T-helper 2 cell (primary cell): Measurements from ENCODE around the gene AMZ1.
A peak's percentile ranks its signal among the peaks of the same experiment; 100 is the strongest.

Experiments
- DNase-seq, 5 experiments: peaks; one replicate each; pipeline versions ENCODE4 v3.0.0 to v3.0.0-alpha.2; 2012 to 2022
- total RNA-seq, 2 donors: gene quantifications; one replicate each; lab custom pipeline; 2026; lab: John Stamatoyannopoulos, UW

AMZ1 gene, protein sequence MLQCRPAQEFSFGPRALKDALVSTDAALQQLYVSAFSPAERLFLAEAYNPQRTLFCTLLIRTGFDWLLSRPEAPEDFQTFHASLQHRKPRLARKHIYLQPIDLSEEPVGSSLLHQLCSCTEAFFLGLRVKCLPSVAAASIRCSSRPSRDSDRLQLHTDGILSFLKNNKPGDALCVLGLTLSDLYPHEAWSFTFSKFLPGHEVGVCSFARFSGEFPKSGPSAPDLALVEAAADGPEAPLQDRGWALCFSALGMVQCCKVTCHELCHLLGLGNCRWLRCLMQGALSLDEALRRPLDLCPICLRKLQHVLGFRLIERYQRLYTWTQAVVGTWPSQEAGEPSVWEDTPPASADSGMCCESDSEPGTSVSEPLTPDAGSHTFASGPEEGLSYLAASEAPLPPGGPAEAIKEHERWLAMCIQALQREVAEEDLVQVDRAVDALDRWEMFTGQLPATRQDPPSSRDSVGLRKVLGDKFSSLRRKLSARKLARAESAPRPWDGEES
- total RNA-seq: 5.3 to 6.9 reads per million in 2 donors

DNA sequence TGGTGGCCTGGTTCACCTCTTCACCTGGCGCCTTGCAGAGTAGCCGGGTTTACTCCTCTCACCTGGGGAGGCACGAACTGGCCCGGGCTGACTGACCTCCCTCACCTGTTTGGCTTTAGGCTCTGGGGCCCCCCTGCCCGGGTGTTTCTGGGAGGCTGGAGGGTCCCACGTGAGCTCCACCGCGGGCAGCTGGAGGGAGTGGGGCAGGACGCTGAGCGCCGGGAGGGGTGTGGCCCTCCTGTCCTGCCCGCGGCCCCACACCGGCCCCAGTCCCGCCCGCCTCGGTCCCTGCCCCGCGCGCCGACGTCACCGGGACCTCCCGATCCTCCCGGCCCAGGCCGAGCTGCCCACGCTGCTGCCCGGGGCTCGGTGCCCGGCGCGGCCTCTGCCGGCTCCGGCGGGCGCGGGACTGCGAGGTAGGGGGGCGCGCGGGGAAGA is at the start of gene AMZ1:
TSS of gene AMZ1 (plus strand) at position 322 of the 438 bp plus-strand sequence. CDS start 12,250 bp downstream, outside the sequence.
- no peak for DNase-seq

DNA sequence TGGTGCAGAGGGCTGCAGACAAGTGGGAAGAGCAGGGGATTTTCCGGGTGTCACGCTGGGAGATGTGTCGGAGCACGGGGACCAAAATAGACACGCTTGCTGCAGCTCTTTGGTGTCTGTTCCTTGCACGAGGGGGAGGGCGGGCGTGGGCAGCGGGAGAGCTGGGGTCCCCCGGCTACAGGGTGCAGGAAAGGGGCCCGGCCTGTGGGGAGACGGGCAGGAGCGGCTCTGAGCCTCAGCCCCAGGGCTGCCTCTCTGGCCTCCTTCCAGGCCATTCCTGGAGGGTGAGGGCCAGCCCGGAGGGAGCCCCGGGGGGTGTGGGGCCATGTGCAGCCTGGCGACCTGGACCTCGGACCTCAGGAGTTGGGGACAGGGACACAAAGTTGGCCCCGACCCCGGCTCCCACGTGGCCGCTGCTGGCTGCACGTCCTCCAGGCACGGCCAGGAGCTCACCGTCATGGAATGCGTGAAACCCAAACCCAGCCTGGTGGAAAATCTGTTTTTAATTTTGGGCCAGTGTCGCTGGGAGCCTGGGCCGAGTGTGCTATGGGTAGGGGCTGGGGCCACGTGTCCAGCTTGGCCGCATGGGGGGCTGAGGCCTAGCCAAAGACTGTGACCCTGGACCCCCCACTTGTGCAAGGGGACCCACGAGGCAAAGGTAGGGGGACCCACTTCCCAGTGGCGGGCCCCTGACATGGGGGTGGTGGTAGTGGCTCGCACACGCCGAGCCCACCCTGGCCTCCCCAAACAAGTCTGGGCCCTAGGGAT is 49.6 kb upstream of the AMZ1 start:
- DNase-seq: no peak

DNA sequence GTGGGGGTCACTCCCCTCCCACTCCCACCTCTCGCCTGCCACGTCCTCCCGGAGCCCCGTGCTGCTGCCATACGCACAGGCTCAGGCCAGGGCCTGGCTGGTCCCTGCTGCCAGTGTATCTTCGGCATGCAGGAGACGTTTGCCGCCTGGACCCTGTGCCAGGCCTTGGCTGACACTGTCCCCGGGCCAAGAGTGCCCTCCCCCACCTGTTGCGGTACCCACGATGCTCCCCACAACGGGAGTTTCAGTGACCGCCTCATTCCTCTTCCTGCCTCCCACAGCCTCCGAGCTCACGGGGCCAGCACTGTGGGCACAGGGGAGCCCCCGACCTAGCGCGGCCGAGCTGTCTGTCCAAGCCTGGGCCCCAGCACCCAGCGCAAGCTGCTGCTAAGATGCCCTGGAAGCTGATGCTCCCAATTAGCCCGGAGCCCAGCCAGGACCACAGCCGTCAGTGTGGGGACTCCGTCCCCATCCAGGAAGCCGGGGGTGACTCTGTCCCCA is 48.8 kb upstream of the AMZ1 start:
- DNase-seq: no peak

DNA sequence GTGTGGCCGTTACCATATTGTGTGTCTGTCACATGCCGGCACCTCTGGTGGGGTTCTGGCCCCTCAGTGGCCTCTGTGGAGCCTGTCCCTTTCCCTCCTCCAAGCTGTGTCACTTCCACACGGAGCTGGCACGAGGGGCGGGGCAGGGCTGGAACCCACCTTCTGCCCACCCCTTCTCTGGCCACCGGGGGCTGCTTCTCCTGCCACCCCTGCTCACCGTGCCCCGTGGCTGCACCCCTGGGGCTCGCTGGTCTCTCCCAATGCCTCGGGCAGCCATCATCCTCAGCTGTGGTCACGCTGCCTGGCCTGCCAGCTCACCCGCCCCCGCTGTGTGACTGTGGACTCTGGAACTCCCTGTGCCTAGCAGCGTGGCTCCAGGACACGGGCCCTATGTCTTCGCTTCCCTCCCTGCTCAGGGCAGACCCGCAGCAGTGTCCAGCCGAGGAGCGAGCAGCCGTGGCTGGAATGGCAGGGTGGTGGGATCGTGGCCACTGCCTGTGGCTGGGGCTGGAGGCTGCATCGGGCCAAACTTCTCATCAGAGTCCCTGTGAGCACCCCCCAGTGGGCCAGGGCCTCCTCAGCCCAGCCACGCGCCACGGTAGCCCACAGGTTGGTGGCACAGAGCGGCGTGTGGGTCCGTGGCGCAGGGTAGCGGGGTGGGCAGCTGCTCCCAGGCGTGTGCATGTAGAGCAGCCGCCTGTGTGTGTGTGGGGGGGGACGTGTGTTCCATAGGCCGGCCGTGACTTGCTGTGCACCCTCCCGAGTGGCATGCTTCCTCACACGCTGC is 48.1 kb upstream of the AMZ1 start:
- DNase-seq: no peak

DNA sequence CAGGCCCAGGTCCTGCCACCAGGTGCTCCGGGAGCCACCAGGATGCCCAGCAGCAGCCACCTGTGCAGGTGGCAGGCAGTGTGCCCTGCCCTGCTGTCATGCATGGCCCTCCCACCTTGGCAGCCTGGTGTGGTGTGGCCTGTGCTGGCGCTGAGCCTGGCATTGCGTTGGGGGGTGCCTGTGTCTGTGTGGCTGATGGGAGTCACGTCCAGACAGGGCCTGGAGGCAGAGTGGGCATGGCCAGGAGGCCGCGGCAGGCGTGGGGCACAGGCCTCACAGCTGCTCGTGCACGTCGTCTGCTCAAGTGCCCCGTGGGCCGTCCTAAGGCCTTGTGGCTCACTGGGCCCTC is 47.5 kb upstream of the AMZ1 start:
- DNase-seq: no peak

DNA sequence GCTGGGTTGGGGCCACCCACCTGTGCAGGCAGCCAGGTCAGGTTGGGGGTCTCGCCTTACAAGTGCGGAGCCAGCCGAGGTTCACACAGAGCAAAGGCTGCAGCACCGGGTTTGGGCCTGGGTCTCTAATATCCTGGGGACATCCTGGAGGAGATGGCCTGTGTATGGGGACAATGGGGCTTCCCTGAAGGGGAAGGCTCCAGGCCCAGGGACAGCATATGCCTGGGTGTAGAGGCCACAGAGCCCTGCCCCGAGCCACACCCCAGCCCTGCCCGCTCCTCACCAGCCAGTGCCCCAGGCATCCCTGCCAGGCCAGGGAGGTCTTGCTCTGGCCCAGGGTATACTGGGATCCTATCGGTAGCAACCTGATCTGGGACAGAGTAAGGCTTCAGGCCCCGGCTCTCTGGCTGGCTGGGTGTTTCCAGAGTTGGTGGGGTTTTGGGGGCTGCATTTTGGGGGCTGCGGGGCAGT is 47.1 kb upstream of the AMZ1 start:
- DNase-seq: no peak

DNA sequence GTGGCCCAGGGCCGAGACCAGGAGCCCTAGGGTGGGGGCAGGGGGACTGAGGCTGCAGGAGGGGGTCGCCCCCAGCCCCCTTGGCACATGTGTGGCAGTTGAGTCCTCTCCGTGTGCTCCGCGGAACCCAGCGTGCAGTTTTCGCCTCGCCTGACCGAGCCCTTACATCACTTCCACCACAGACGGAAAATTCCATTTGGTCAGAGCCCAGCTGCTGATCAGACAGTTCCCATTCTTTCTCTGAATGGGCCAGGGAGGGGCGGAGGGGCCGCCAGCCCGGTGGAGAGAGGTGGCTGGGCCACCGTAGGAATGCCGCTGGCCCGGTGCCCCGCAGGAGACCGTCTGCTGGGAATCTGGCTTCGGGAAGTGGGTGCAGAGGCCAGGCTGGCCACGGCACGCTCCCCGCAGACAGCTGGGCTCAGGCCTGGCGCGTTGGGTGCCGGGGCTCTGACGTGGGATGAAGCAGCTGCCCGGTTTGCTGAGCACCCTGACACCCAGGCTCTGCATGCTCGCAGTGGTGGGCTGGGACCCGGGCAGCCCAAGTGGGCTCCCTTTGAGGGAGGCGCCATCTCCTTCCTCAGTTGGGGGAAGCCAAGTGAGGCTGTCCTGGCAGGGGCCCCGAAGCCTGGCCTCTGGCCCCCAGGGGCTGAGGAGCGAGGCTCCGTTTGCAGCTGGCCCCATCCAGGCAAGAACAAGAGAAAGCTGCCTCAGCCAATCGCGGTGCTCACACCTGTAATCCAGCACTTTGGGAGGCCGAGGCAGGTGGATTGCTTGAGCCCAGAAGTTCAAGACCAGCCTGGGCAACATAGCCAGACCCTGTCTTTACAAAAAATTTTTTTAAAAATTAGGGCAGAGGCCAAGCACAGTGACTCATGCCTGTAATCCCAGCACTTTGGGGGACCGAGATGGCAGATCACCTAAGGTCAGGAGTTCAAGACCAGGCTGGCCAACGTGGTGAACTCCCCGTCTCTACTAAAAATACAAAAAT is 46.3 kb upstream of the AMZ1 start:
- DNase-seq: no peak

DNA sequence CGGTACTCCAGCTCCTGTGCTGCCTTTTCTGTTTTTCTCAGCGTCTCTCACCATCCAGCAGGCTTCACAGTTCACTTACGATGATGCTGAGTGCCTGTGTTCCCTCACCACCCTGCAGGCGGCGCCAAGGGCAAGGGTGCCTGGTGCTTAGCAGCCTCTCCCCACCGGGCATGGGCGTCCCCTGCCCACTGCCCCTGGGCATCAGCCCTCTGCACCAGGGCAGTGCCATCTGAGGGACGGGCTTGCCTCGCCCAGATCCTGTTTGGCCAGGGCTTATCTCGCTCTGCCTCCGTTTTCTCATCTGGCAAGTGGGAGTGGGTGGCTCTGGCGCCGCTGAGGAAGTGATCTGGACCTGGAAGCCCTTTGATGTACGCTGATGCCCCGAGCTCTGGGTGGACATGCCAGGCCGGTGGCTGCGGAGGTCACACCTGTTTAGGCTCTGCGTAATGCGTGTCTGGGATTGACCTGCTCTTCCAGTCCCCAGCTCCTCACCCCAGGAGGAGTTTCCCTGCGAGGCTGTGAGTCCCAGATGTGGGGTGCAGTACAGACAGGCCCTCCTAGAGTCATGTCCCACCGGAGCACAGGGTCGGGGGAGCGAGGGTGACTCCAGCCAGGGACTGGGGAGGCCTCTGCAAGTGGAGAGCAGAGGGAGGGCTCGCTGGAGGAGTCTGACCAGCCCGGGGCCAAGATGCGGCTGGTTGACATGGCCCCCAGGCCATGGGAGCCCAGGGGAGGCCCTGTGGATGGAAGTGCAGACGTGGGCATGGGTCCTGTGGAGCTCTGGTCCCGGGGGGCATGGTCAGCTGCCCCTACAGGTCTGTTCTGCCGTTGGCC is 44.4 kb upstream of the AMZ1 start:
- peak in 1 of 5 experiments; percentile 45 for DNase-seq

DNA sequence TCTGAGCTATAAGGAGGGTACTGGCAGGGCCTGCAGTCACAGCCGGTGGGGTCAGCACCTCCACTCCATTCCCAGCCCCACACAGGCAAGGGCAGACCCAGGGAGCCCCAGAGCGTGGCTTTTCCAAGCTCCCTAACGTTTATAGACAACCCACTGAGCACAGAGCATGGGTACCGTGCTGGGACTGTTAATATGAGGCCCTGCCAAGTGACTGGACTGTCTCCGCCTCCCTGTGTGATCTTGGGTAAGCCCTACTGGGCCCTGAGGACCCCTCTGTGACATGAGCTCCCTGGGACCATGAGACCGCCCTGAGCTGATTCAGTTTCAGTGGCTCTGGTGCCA is 43.8 kb upstream of the AMZ1 start:
- DNase-seq: no peak

DNA sequence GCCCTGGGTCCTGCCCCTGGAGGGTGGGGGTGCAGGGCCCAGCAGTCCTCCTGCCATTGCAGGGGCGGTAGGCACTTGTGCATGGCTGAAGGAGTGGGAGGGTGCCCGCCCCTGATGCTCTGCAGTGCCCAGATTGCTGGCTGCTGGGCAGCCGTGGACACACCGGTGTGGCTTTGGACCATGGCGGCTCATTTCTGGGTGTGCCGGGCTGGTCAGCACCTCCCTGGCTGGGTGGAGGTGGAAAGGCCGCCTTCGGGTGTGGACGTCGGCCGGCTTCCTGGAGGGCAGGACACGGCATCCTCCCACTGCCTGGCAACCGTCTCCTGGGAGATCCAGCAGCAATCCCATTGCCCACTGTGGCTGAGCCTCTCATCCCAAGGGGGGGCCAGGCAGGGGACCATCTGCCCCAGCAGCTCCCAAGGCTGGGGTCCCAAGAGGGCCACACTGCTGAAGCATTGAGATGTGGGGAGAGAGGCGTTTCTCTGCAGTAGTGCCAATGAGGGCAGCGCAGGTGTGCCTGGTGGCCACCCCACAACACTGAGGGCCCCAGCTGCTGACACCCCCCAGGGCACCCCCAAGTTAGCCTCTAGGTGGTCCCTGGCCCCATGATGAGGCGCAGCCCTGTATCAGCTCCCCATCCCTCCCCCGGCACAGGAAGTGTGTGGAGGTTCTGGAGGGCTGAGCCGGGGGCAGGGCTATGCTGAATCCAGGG is 43.3 kb upstream of the AMZ1 start:
- no peak for DNase-seq

DNA sequence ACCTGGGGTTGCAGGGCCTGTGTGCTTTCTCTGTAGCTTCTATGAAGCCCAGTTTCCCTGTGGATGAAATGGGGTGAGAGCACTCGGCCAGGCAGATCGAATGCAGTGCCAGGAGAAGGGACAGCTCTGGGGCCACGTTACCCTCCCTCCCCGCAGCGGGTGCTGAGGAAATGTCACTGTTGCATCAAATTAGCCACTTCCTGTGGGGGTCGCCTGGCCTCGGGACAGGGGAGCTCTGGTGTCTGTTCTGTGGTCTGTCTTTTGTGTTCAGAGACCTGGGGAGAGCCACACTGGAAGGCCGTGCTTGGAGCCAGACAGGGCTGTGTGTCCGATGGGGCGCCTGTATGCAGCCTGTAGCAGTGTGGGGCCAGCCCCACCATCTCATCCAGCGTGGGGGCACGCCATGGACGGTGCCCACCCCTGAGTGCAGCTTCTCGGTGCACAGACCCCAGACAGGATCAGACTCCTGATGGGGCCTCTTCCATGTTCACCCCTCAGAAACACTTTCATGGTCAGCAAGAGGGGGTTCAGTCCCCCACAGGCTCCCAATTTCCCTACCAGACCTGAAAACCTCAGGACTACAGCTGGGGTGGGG is 42.6 kb upstream of the AMZ1 start:
- DNase-seq: peak in 2 of 5 experiments; percentile 49 to 83

DNA sequence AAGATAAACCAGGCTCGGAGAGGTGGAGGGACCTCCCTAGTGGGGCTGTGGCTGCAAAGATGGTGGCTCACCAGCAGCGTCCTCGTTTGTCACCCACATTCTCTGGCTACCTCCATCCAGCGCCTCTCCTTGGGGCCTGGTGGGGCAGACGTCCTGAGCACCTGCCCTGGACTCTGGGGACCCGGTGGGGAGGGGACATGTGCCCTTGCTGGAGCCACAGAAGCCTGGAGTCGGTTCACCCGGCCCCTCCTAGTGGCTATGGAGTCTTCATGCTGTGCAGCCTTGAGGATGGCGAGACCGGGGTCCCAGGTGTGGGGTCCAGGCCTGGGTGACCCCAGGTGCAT is 41.7 kb upstream of the AMZ1 start:
- no peak for DNase-seq

DNA sequence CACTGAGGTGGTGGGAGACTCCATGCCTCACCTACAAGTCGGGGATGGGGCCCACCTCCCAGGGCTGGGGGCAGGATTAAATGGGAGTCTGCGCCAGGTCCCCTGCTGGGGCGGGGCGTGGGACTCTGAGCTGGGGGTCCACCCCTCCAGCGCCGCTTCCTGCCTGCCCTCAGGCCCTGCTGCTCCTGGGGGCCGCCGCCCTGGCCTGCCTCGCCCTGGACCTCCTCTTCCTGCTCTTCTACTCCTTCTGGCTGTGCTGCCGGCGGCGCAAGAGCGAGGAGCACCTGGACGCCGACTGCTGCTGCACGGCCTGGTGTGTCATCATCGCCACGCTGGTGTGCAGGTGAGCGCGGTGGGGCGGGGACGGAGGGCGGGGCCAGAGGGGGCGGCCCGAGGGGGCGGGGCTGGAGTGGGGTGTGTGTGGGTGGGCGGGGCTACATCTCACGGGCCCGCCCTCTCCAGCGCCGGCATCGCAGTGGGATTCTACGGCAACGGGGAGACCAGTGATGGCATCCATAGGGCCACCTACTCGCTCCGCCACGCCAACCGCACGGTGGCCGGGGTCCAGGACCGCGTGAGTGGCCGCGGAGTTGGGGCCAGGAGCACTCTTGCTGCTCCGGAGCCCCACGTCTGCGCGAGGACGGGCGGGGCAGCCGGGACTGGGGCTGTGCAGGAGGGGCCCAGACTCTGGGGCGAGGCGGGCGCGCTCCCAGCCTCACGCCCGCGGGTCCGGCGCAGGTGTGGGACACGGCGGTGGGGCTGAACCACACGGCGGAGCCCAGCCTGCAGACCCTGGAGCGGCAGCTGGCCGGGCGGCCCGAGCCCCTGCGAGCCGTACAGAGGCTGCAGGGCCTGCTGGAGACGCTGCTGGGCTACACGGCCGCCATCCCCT is 41.1 kb upstream of the AMZ1 start:
- no peak for DNase-seq

DNA sequence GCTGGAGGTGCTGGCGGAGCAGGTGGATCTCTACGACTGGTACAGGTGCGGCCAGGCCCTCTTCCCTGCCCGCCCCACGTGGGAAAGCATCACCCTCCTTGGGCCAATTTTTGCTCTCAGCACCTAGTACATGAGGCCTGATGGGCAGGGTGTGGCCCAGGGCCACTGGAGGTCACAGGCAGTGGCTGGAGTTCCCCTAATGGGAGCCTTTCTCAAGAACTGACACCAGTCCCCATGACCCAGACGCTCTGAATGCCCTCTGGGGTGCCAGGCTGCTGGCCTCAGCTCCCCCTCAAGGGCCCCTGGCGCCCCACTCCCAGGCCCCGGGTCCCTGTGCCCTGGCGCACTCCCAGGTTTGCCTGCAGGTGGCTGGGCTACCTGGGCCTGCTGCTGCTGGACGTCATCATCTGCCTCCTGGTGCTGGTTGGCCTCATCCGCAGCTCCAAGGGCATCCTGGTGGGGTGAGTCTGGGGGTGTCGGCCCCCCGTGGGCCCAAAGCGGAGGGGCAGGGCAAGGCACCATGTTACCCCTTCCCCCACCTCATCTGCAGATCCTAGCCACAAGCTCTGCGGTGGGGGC is 40.3 kb upstream of the AMZ1 start:
- no peak for DNase-seq

DNA sequence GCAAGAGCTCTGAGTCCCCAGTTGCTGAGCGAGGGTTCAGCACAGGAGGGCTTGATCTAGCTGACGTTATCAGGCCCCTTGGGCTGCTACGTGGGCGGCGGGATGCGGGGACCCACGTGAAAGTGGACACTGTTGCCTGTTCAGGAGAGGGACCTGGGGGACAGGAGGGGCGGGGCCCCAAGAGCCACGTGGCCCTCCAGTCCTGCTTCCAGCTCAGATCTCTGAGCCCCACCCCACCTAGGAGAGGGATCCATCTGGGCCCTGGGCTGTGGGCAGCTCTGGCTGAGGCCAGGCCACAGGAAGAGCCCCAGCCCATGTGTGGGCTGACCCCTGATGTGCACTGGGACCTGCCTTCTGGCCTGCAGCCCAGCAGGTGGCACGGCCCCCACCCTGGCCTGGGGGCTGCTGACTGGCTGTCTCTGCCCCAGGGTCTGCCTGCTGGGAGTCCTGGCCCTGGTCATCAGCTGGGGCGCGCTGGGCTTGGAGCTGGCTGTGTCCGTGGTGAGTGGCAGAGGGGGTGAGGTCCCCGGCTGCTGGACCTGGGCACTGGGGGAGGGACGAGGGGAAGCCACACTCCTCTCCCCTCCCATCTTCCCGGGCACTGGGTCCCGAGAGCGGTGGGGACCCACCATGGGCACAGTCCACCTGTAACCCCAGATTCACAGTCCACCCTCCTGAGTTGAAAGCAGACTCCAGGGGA is 38.7 kb upstream of the AMZ1 start:
- no peak for DNase-seq

DNA sequence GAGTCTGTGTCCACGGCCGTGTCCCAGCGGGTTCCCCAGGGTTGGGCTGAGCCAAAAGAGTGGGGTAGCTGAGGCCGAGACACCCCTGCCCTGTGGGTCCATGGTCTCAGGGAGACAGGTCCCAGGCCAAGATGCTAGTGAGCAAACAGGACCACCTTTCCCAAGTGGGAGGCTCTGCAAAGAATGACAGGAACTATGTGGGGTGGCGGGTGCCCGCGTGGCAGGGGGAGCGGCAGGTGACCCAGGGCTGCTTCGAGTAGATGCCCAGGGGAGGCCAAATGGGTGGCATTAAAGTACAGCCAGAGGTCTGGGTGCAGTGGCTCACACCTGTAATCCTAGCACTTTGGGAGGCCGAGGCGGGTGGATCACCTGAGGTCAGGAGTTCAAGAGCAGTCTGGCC is 38.0 kb upstream of the AMZ1 start:
- DNase-seq: no peak

DNA sequence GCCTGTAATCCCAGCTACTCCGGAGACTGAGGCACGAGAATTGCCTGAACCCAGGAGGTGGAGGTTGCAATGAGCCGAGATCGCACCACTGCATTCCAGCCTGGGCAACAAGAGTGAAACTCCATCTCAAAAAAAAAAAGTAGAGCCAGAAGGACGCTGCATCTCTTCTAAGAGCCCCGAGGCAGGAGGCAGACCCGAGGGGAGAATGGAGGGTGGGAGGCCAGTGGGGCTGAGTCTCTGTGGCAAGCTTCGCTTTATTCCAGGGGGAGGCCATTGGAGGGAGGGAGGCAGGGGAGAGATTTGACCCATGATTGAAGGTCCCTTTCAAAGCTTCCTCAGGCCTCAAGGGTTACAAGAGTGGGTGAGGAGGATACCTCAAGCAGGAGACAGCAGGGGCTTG is 37.6 kb upstream of the AMZ1 start:
- no peak for DNase-seq

DNA sequence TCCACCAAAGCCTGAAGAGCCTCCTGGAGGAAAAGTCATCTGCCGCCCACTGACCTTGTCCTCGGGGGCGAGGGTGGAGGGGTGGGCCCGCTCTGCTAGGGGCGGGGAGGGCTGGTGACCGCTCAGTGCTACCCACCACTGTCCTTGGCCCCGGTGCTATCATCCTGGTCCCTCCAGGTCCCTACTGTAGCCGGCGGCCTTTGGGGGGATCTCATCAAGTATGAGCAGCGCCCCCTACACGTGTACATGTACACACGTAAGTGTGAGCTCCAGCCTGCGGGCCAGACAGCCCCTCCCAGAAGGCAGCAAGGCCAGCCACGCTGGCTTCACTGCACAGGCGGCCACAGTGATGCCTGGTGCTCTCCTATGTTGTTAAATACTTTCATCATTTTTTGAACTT is 36.7 kb upstream of the AMZ1 start:
- no peak for DNase-seq
